Cardiac fibroblast (primary cell): ENCODE measurements around the gene MGAT3.
A peak's percentile ranks its signal among the peaks of the same experiment; 100 is the strongest.

Experiments used
- DNase-seq, 2 donors: peaks; one replicate each; pipeline versions ENCODE4 v3.0.0 to v3.0.0-alpha.2; 2010; ENCODE audit warnings: low read depth in 2 of 2
- H3K4me3 ChIP-seq, 2 donors: replicated peaks in 1 of 2; 1 replicate in 1 of 2; 2 replicates in 1 of 2; pipeline ENCODE4 v1.5.1; 2011; ENCODE audit warnings: low read depth in 2 of 2, low read length in 2 of 2, mild to moderate bottlenecking in 2 of 2, moderate library complexity in 1 of 2
- CTCF ChIP-seq: IDR thresholded peaks from one replicate; pipeline ENCODE4 v1.5.1; 2011; ENCODE audit warnings: low read depth, mild to moderate bottlenecking, low read length, inconsistent platforms

Gene MGAT3

DNA sequence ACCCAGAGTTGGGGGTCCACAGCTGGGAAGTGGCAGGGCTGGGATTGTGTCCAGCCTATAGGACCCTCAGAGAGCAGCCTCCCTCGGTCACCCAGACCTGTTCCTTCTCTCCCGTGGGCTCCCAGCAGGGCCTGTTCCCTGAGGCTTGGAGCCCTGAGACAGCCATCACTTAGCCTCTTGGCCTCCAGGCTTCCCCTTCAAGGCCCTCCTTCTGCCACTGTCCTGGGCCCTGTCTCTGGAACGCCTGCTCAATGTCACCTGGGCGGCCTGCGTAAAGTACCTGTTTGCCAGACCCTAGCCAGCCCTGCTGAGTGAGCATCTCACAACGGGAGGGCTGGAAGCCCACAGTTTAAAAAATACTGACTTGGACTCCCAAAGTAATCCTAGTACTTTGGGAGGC, 6.5 kb downstream of the MGAT3 start:
- TF ChIP-seq CTCF: no peak
- no peak overlapping the region for H3K4me3 ChIP-seq
- DNase-seq: no peak

- peak in 1 of 2 donors; percentile 74 for DNase-seq
- TF ChIP-seq CTCF: no peak
- H3K4me3 ChIP-seq: no peak overlapping the region
These were observed 7.1 kb downstream of the MGAT3 start for GRCh38 chr22:39463931-39464390.

DNA sequence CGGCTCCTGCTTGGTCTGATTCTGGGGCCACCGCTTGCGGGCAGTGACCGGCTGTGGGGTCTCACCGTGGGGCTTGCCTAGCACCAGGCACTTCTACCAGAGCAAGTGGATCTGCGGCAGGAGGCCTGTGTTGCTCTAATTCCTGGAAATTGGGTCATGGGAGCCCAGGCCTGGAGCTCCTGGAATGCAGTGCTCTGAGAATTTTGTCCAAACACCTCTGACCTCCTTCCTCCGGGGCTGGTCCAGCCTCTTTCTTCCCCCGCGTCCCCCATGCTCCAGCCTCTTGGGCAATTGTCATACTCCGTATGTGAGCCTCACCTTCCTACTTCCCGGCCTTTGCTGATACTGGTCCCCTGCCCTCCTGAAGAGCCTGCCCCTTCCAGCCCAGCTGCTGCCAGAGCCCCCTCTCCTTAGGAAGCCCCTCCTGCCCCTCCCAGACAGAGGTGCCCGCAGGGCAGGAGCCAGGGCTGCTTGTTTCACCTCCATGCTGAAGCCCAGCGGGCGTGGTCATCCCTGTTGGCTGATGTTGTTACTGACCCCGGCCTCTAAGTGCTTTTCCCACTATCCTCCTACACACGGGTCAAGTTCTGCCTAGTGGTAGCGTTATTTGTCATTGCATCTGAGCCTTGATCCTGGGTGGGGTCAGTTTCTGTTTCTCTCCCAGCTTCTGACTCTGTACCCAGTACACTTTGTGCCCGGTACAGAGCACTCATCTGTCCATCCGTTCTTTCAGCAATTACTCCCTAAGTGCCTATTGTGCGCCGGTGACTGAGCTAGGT, 9.6 kb downstream of the MGAT3 start:
- no peak for TF ChIP-seq CTCF
- H3K4me3 ChIP-seq: no peak overlapping the region
- DNase-seq: no peak

- DNase-seq: no peak
- no peak overlapping the region for H3K4me3 ChIP-seq
- no peak for TF ChIP-seq CTCF
These were observed 10.6 kb downstream of the MGAT3 start for GRCh38 chr22:39467390-39467895.

- no peak for TF ChIP-seq CTCF
- no peak overlapping the region for H3K4me3 ChIP-seq
- no peak for DNase-seq
These were observed 11.9 kb downstream of the MGAT3 start for GRCh38 chr22:39468487-39469325.

GRCh38 chr22:39469326-39469680, 12.5 kb downstream of the MGAT3 start:
- no peak overlapping the region for H3K4me3 ChIP-seq
- TF ChIP-seq CTCF: no peak
- DNase-seq: no peak
